HepG2 (cell line): ENCODE results near the gene GNB1. TPM values are rescaled to one million over a fixed set of nuclear protein-coding genes. Genes with fewer than 3 reads are reported as not detected.

Source experiments
- ATAC-seq: fragments of 200-7000 bp; cut with Tn5 transposase; 3 replicates; pipeline ENCODE4 v1.9.1; 2020; ENCODE audit warnings: mild to moderate bottlenecking, moderate library complexity
- BruUV-seq: library from RNA; stranded (reverse); fragments of 400-500 nt; replicated peaks from 2 replicates; lab custom pipeline; 2021; lab: Mats Ljungman, UMichigan
- CTCF ChIA-PET: fragments of 300-600 bp; formaldehyde crosslinking; extraction: SDS; loops from one replicate; lab custom pipeline; 2021; ENCODE audit warnings: low total read pairs, inconsistent platforms, low intra/inter-chr PET ratio; lab: Yijun Ruan, JAX
- POLR2A ChIA-PET: fragments of 350-600 bp; sonication (Branson Sonifier 250); formaldehyde crosslinking; loops from one replicate; lab custom pipeline; 2020; ENCODE audit warnings: antibody characterized with exemption, inconsistent platforms; lab: Yijun Ruan, JAX
- DNase-seq: peaks from one replicate; pipeline ENCODE4 v3.0.0-alpha.2; 2015; ENCODE audit warnings: low spot score
- FAIRE-seq: peaks from 3 replicates; lab custom pipeline; 2011; peaks lifted over from hg19 to GRCh38; lab: Jason Lieb, UNC
- H2AFZ ChIP-seq: one replicate; pipeline ENCODE4 v1.6.1; 2011; ENCODE audit warnings: low read length, inconsistent platforms
- H3K27ac ChIP-seq: fragments of 300-600 bp; 3 replicates; pipeline ENCODE4 v1.8.0; 2011; ENCODE audit warnings: mixed run types, mild to moderate bottlenecking, mixed read lengths, low read length, inconsistent platforms; ENCODE audit not compliant: insufficient read depth; ENCODE audit errors: extremely low read length
- H3K27me3 ChIP-seq, 2 experiments: fragments of 200-600 bp in 1 of 2; 2 replicates in 1 of 2; 3 replicates in 1 of 2; pipeline versions ENCODE4 v1.6.0 to v1.8.0; 2011; ENCODE audit warnings: low read length in 2 of 2, mild to moderate bottlenecking in 2 of 2, moderate library complexity in 2 of 2, inconsistent platforms in 1 of 2; ENCODE audit not compliant: insufficient read depth in 2 of 2, control insufficient read depth in 1 of 2
- H3K36me3 ChIP-seq, 2 experiments: fragments of 200-600 bp in 1 of 2; replicated peaks in 1 of 2; 2 replicates in 1 of 2; 3 replicates in 1 of 2; pipeline versions ENCODE4 v1.5.1 to v1.8.0; 2011; ENCODE audit warnings: low read length in 2 of 2, inconsistent platforms in 1 of 2; ENCODE audit not compliant: insufficient read depth in 2 of 2, control insufficient read depth in 1 of 2
- H3K4me1 ChIP-seq: 2 replicates; pipeline ENCODE4 v1.5.1; 2012; ENCODE audit warnings: low read length, inconsistent platforms; ENCODE audit not compliant: insufficient read depth
- H3K4me2 ChIP-seq: 2 replicates; pipeline ENCODE4 v1.6.0; 2011; ENCODE audit warnings: low read depth, low read length, inconsistent platforms
- H3K4me3 ChIP-seq, 3 experiments: fragments of 200-600 bp in 1 of 3; sonication (generic), shearing (Covaris generic) in 1 of 3; replicated peaks in 1 of 3; 2 replicates each; pipeline ENCODE4 v1.5.1; 2011 to 2016; ENCODE audit warnings: low read length in 3 of 3, inconsistent platforms in 2 of 3, low read depth in 2 of 3, mild to moderate bottlenecking in 2 of 3, control low read depth in 1 of 3, mixed read lengths in 1 of 3; ENCODE audit not compliant: insufficient read depth in 1 of 3
- H3K79me2 ChIP-seq: one replicate; pipeline ENCODE4 v1.6.1; 2011; ENCODE audit warnings: low read length, inconsistent platforms; ENCODE audit not compliant: insufficient read depth
- H3K9ac ChIP-seq: 2 replicates; pipeline ENCODE4 v1.6.0; 2011; ENCODE audit warnings: mild to moderate bottlenecking, low read depth, low read length, inconsistent platforms; ENCODE audit not compliant: insufficient read depth
- H3K9me3 ChIP-seq: 2 replicates; pipeline ENCODE4 v1.5.1; 2012; ENCODE audit warnings: mild to moderate bottlenecking, low read length
- H4K20me1 ChIP-seq: 2 replicates; pipeline ENCODE4 v1.6.0; 2011; ENCODE audit warnings: inconsistent platforms, mild to moderate bottlenecking, low read length, moderate library complexity; ENCODE audit not compliant: insufficient read depth
- CHD2 ChIP-seq: IDR thresholded peaks from 2 replicates; pipeline ENCODE4 v1.6.1; 2011; ENCODE audit warnings: low read depth, low read length, improper control_type of control experiment
- GABPA ChIP-seq, 2 experiments: IDR thresholded peaks; 2 replicates each; pipeline ENCODE4 v1.6.1; 2011 to 2016; ENCODE audit warnings: low read depth in 2 of 2, low read length in 1 of 2, missing biosample characterization in 1 of 2, missing genetic modification characterization in 1 of 2
- KLF12 ChIP-seq: sonication (generic); formaldehyde crosslinking; IDR thresholded peaks from 2 replicates; pipeline ENCODE4 v1.4.0; 2020; ENCODE audit warnings: missing genetic modification reagents, borderline replicate concordance
- LCORL ChIP-seq, 2 experiments: fragments of 450-650 bp in 1 of 2; sonication (generic) in 1 of 2; formaldehyde crosslinking in 1 of 2; IDR thresholded peaks; 2 replicates each; pipeline versions ENCODE4 v1.5.0 to v1.6.1; 2017 to 2020; ENCODE audit warnings: antibody characterized with exemption in 1 of 2, missing genetic modification reagents in 1 of 2
- ONECUT2 ChIP-seq: sonication (generic); formaldehyde crosslinking; IDR thresholded peaks from 2 replicates; pipeline ENCODE4 v1.4.0; 2020; ENCODE audit warnings: missing genetic modification reagents
- ZBTB3 ChIP-seq: sonication (generic); formaldehyde crosslinking; IDR thresholded peaks from 2 replicates; pipeline ENCODE4 v1.4.0; 2020; ENCODE audit warnings: low read depth, mild to moderate bottlenecking, moderate library complexity, missing genetic modification reagents, borderline replicate concordance
- ZFP36L2 ChIP-seq: sonication (generic); formaldehyde crosslinking; IDR thresholded peaks from 2 replicates; pipeline ENCODE4 v1.4.0; 2020; ENCODE audit warnings: missing genetic modification reagents
- ZFP41 ChIP-seq: sonication (generic); formaldehyde crosslinking; IDR thresholded peaks from 2 replicates; pipeline ENCODE4 v1.4.0; 2020; ENCODE audit warnings: mild to moderate bottlenecking, missing genetic modification reagents, borderline replicate concordance
- ZSCAN9 ChIP-seq: IDR thresholded peaks from 2 replicates; pipeline ENCODE4 v1.6.1; 2016; ENCODE audit warnings: borderline replicate concordance
- WGBS: methylation state at CpG from one replicate; pipeline ENCODE4 v1.1.6; 2017; ENCODE audit warnings: low lambda C conversion rate; 5-methylcytosine and 5-hydroxymethylcytosine counted together
- in situ Hi-C: cut with HindIII; loops from 2 replicates; pipeline ENCODE4 v1.10.0; 2017; ENCODE audit warnings: low pct_unique_long_range_greater_than_20kb; ENCODE audit not compliant: extremely low pct_ligation_motif_present
- intact Hi-C: fragments of 100-400 bp; cut with micrococcal nuclease; formaldehyde crosslinking; loops from one replicate; pipeline ENCODE4 v1.10.0; 2022; ENCODE audit not compliant: unreplicated experiment
- polyA plus RNA-seq, 8 experiments: library from polyadenylated mRNA; depleted of rRNA in 3 of 8; stranded (reverse) in 7 of 8; unstranded in 1 of 8; fragments of >200 nt; fragmentation: Illumina TruSeq in 4 of 8; extraction: Trizol in 4 of 8; gene quantifications; 2 replicates each; pipeline versions ENCODE4 v1.2.1 to v1.2.3, GENCODE V29; 2011 to 2016; ENCODE audit warnings: low read depth in 4 of 8, missing spikeins in 1 of 8, mixed read lengths in 1 of 8; ENCODE audit not compliant: insufficient read depth in 1 of 8
- total RNA-seq, 5 experiments: library from RNA; depleted of rRNA; stranded (reverse); fragments of >200 nt; fragmentation: Illumina TruSeq; extraction: Trizol; gene quantifications; 2 replicates each; pipeline ENCODE4 v1.2.3, GENCODE V29; 2016; ENCODE audit warnings: low read depth in 1 of 5
- TF ChIP-seq, protein P1 (sequence below): IDR thresholded peaks from 2 replicates; pipeline ENCODE4 v1.6.1; 2016; ENCODE audit warnings: low read depth
- TF ChIP-seq, protein P2 (sequence below): sonication (generic); formaldehyde crosslinking; IDR thresholded peaks from 2 replicates; pipeline ENCODE4 v1.8.1; 2023; ENCODE audit warnings: mild to moderate bottlenecking, inconsistent platforms, moderate library complexity, missing genetic modification reagents, borderline replicate concordance

The GNB1 gene
- total and polyA plus RNA-seq, 2 of the 13 experiments (the other 11 are each of a cell fraction or from before 2014, with no cell fraction given): 66.2 to 327 TPM

DNA sequence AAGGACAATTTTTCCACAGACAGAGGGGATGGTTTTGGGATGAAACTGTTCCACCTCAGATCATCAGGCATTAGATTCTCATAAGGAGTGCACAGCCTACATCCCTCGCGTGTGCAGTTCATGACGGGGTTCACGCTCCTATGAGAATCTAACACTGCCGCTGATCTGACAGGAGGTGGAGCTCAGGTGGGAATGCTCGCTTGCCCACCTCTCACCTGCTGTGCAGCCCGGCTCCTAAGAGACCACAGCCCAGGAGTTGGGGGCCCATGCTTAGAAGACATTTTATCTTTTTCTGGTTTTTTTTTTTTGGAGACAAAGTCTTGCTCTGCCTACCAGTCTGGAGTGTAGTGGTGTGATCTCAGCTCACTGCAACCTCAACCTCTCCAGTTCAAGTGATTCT, 16.0 kb downstream of the GNB1 start:
- peaks cover 23 to 43% of the 10 kb centered on the region in 2 experiments for H3K36me3 ChIP-seq
- H3K4me1 ChIP-seq: peaks cover 38% of the 10 kb centered on the region
- ATAC-seq (no peak), DNase-seq (no peak), FAIRE-seq (no peak)
- in situ Hi-C loops: no loop called here
- TF ChIP-seq, protein P1, sequence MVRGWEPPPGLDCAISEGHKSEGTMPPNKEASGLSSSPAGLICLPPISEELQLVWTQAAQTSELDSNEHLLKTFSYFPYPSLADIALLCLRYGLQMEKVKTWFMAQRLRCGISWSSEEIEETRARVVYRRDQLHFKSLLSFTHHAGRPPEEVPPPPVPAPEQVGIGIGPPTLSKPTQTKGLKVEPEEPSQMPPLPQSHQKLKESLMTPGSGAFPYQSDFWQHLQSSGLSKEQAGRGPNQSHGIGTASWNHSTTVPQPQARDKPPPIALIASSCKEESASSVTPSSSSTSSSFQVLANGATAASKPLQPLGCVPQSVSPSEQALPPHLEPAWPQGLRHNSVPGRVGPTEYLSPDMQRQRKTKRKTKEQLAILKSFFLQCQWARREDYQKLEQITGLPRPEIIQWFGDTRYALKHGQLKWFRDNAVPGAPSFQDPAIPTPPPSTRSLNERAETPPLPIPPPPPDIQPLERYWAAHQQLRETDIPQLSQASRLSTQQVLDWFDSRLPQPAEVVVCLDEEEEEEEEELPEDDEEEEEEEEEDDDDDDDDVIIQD (CRISPR knock-in tag): no peak
- TF ChIP-seq LCORL (IDR thresholded peaks at IDR 0.05) (no peak), LCORL (CRISPR knock-in tag; IDR thresholded peaks at IDR 0.05) (no peak), ONECUT2 (CRISPR knock-in tag) (no peak), ZSCAN9 (no peak), GABPA (IDR thresholded peaks at IDR 0.05; ENCODE audit: low read depth, low read length) (no peak), GABPA (CRISPR knock-in tag; IDR thresholded peaks at IDR 0.05; ENCODE audit: low read depth) (no peak), KLF12 (no peak), ZBTB3 (CRISPR knock-in tag) (no peak), ZFP36L2 (CRISPR knock-in tag) (no peak), CHD2 (no peak), ZFP41 (no peak)
- TF ChIP-seq, protein P2, sequence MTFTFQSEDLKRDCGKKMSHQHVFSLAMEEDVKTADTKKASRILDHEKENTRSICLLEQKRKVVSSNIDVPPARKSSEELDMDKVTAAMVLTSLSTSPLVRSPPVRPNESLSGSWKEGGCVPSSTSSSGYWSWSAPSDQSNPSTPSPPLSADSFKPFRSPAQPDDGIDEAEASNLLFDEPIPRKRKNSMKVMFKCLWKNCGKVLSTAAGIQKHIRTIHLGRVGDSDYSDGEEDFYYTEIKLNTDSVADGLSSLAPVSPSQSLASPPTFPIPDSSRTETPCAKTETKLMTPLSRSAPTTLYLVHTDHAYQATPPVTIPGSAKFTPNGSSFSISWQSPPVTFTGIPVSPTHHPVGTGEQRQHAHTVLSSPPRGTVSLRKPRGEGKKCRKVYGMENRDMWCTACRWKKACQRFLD: no peak
- WGBS: 100% methylated on average over 7 of the region's 7 CpGs
- intact Hi-C loops: no loop called here
- ChIA-PET POLR2A (interaction anchor here (0.6 to 0.9 kb wide), 2 partner anchors 11 to 34 kb away, joined by 4 to 5 read pairs; no protein-coding TSS in a partner anchor), CTCF (no interaction called here)
- no peaks in the 10 kb centered on the region for H3K9me3 ChIP-seq
- H2AFZ ChIP-seq: no peak overlapping the region
- H3K79me2 ChIP-seq: peaks cover 93% of the 10 kb centered on the region
- H4K20me1 ChIP-seq: peaks cover 91% of the 10 kb centered on the region
- no peak overlapping the region for H3K9ac ChIP-seq
- H3K4me3 ChIP-seq: no peak overlapping the region
- no peaks in the 10 kb centered on the region for H3K27me3 ChIP-seq
- no peak overlapping the region for H3K27ac ChIP-seq
- no peak overlapping the region for H3K4me2 ChIP-seq
- BruUV-seq: no TSS peak
